Kidney epithelial cell (primary cell): ENCODE measurements around the gene METTL9. TPM values are rescaled to one million over a fixed set of nuclear protein-coding genes. Genes with fewer than 3 reads are reported as not detected.
"Not testable (repeated sequence)": the region's sequence is repeated elsewhere in the genome, so short reads cannot be mapped to it uniquely, and the experiment has no call there.

Source experiments
- DNase-seq: peaks from one replicate; pipeline ENCODE4 v3.0.0-alpha.2; 2010; ENCODE audit warnings: low read depth
- H3K27me3 ChIP-seq: 2 replicates; pipeline ENCODE4 v1.6.0; 2011; ENCODE audit warnings: low read length; ENCODE audit not compliant: control insufficient read depth, insufficient read depth
- H3K36me3 ChIP-seq: 2 replicates; pipeline ENCODE4 v1.5.1; 2011; ENCODE audit warnings: low read length; ENCODE audit not compliant: control insufficient read depth, insufficient read depth
- H3K4me3 ChIP-seq: 2 replicates; pipeline ENCODE4 v1.5.1; 2011; ENCODE audit warnings: low read depth, mild to moderate bottlenecking, control low read depth, low read length
- CTCF ChIP-seq: IDR thresholded peaks from 2 replicates; pipeline ENCODE4 v1.5.1; 2011; ENCODE audit warnings: mild to moderate bottlenecking, moderate library complexity, low read length, control low read depth, inconsistent platforms; ENCODE audit not compliant: insufficient read depth, poor library complexity, severe bottlenecking
- total RNA-seq: library from RNA; depleted of rRNA; stranded (reverse); fragments of >200 nt; gene quantifications from 2 replicates; pipeline ENCODE4 v1.2.3, GENCODE V29; 2015

METTL9 gene
- total RNA-seq, 1 donor from 2014 or later: 188 TPM

- no peak for TF ChIP-seq CTCF
- Histone ChIP-seq H3K27me3 (no peaks in the 10 kb centered on the region), H3K36me3 (no peaks in the 10 kb centered on the region), H3K4me3 (no peak overlapping the region)
- DNase-seq: no peak
Measured at GRCh38 chr16:21602785-21603184, 3.4 kb downstream of the METTL9 start.

GRCh38 chr16:21603928-21604327 is 4.6 kb downstream of the METTL9 start:
- no peaks in the 10 kb centered on the region for H3K27me3 ChIP-seq
- no peak for DNase-seq

GRCh38 chr16:21605848-21606247 is 6.5 kb downstream of the METTL9 start:
- H3K27me3 ChIP-seq, DNase-seq, H3K36me3 ChIP-seq, H3K4me3 ChIP-seq: not testable (repeated sequence)

More at GRCh38 chr16:21603928-21604327, 4.6 kb downstream of the METTL9 start:
- TF ChIP-seq CTCF: no peak
- Histone ChIP-seq H3K4me3 (no peak overlapping the region), H3K36me3 (no peaks in the 10 kb centered on the region)

GRCh38 chr16:21608639-21609328 is 9.4 kb downstream of the METTL9 start:
- Histone ChIP-seq H3K4me3 (no peak overlapping the region), H3K27me3 (no peaks in the 10 kb centered on the region), H3K36me3 (no peaks in the 10 kb centered on the region)
- no peak for TF ChIP-seq CTCF
- DNase-seq: no peak

GRCh38 chr16:21610006-21610544 is 10.7 kb downstream of the METTL9 start:
- H3K36me3 ChIP-seq: no peaks in the 10 kb centered on the region
- H3K4me3 ChIP-seq: no peak overlapping the region
- no peak for TF ChIP-seq CTCF
- DNase-seq: no peak
- H3K27me3 ChIP-seq: no peaks in the 10 kb centered on the region

GRCh38 chr16:21610766-21611165 is 11.4 kb downstream of the METTL9 start:
- Histone ChIP-seq H3K27me3 (no peaks in the 10 kb centered on the region), H3K36me3 (no peaks in the 10 kb centered on the region), H3K4me3 (no peak overlapping the region)
- no peak for TF ChIP-seq CTCF
- DNase-seq: no peak
